HAP-1 (cell line): ENCODE results near the gene RAB37.

Experiments used
- DNase-seq, 2 experiments: peaks; one replicate each; pipeline ENCODE4 v3.0.0-alpha.2; 2016 to 2020; ENCODE audit warnings: low spot score in 2 of 2
- H3K27me3 ChIP-seq: fragments of 250-450 bp; sonication (Bioruptor Pico); 2 replicates; pipeline ENCODE4 v1.5.1; 2020; ENCODE audit warnings: low read depth, mild to moderate bottlenecking, moderate library complexity
- H3K36me3 ChIP-seq: fragments of 250-450 bp; sonication (Bioruptor Pico); replicated peaks from 2 replicates; pipeline ENCODE4 v1.5.1; 2020; ENCODE audit warnings: mild to moderate bottlenecking
- H3K4me1 ChIP-seq: fragments of 250-450 bp; sonication (Bioruptor Pico); 2 replicates; pipeline ENCODE4 v1.5.1; 2020; ENCODE audit warnings: mild to moderate bottlenecking
- H3K4me3 ChIP-seq: fragments of 250-450 bp; sonication (Bioruptor Pico); 2 replicates; pipeline ENCODE4 v1.5.1; 2020; ENCODE audit warnings: mild to moderate bottlenecking, moderate library complexity
- H3K9me3 ChIP-seq: fragments of 250-450 bp; sonication (Bioruptor Pico); 2 replicates; pipeline ENCODE4 v1.5.1; 2020; ENCODE audit warnings: mild to moderate bottlenecking, moderate library complexity
- in situ Hi-C: fragments of 300-500 bp; cut with MboI; formaldehyde crosslinking; loops from 3 replicates; pipeline ENCODE4 v1.14.3; 2020; ENCODE audit warnings: low sequenced_read_pairs, inconsistent platforms, mixed read lengths

The RAB37 gene

GRCh38 chr17:74712301-74712700 lies 24.8 kb upstream of the RAB37 start:
- Histone ChIP-seq H3K4me1 (no peaks in the 10 kb centered on the region; the same call in 1 of the 2 replicates), H3K36me3 (no peaks in the 10 kb centered on the region), H3K27me3 (peaks cover 5% of the 10 kb centered on the region; the same call in 1 of the 2 replicates), H3K9me3 (no peaks in the 10 kb centered on the region), H3K4me3 (no peak overlapping the region)
- in situ Hi-C loops: no loop called here
- DNase-seq: no peak

- DNase-seq: no peak
- H3K4me1 ChIP-seq: no peaks in the 10 kb centered on the region; the same call in 1 of the 2 replicates
- in situ Hi-C loops: no loop called here
- H3K9me3 ChIP-seq: no peaks in the 10 kb centered on the region
- H3K4me3 ChIP-seq: no peak within 1 kb of the TSS
- H3K27me3 ChIP-seq: peaks cover 5% of the 10 kb centered on the region; the same call in 1 of the 2 replicates
- H3K36me3 ChIP-seq: no peaks in the 10 kb centered on the region
Observed at GRCh38 chr17:74712756-74713155, 24.3 kb upstream of the RAB37 start, which contains the start of gene CD300LF. TSS of gene CD300LF (minus strand) at chr17:74712923. CDS start at chr17:74712866, 57 bp downstream.

DNA sequence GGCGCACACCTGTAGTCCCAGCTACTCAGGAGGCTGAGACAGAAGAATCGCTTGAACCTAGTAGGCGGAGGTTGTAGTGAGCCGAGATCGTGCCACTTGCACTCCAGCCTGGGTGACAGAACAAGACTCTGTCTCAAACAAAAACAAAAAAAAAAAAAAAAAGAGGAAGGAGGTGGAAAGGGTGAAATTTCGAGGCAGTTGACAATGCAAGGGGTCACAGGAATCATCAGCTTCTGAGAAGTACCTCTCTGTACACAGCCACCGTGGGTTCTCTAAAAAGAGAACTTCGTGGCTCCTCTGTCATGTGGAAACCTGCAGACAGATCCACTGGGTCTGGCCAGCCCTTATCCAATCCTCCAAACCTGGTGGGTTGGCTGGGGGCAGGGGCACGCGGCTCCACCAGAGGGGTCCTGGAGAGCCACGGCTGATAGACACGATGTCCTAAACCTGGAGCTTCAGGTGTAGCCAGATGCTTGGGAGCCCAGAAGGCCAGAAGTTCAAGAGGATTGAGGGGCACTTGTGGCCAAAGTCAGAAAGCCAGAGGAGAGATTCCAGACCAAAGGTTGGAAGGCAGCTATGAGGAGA lies 23.8 kb upstream of the RAB37 start:
- no peak for DNase-seq
- no peaks in the 10 kb centered on the region for H3K36me3 ChIP-seq
- H3K9me3 ChIP-seq: no peaks in the 10 kb centered on the region
- H3K4me3 ChIP-seq: no peak overlapping the region
- in situ Hi-C loops: no loop called here
- peaks cover 5% of the 10 kb centered on the region; the same call in 1 of the 2 replicates for H3K27me3 ChIP-seq
- no peaks in the 10 kb centered on the region for H3K4me1 ChIP-seq

DNA sequence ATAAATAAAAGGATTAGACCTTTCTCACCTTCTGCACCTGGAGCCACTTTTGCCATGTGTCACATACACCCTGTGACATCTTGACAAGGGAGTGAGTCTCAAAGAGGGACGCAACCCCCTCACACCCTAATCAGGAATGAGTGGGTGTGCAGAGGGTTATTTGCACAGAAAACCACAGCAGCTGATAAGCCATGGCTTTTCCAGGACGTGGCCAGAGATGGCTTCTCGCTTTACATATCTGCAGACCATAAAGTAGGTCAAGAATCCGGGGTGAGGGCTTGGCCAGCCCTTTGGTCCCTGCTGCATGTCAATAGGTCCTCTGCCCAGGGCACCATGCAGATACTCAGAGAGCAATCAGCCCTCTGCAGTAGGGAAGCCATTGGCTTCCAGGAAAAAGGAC lies 21.9 kb upstream of the RAB37 start:
- DNase-seq: no peak
- in situ Hi-C loops: no loop called here
- no peaks in the 10 kb centered on the region for H3K36me3 ChIP-seq
- no peak overlapping the region for H3K4me3 ChIP-seq
- no peaks in the 10 kb centered on the region for H3K9me3 ChIP-seq
- H3K27me3 ChIP-seq: peaks cover 5% of the 10 kb centered on the region; the same call in 1 of the 2 replicates
- H3K4me1 ChIP-seq: no peaks in the 10 kb centered on the region

DNA sequence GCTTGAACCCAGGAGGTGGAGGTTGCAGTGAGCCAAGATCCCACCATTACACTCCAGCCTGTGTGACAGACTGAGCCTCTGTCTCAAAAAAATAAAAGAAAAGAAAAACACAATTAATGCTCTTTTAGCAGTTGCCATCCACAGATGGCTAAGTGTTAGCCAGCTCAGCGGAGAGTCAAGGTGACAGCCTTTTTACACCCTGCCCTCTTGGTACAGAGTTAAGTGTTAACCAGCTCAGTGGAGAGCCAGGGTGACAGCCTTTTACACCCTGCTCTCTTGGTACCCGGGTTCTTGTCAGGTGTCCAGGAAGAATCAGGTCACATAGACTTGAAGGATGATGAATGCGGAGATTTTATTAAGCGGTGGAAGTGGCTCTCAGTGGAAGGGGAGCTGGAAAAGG lies 16.6 kb upstream of the RAB37 start:
- no peaks in the 10 kb centered on the region for H3K9me3 ChIP-seq
- in situ Hi-C loops: no loop called here
- no peaks in the 10 kb centered on the region; the same call in 1 of the 2 replicates for H3K27me3 ChIP-seq
- H3K4me3 ChIP-seq: no peak overlapping the region
- no peaks in the 10 kb centered on the region for H3K4me1 ChIP-seq
- DNase-seq: no peak
- no peaks in the 10 kb centered on the region for H3K36me3 ChIP-seq

- Histone ChIP-seq H3K4me1 (no peaks in the 10 kb centered on the region), H3K9me3 (no peaks in the 10 kb centered on the region), H3K36me3 (no peaks in the 10 kb centered on the region), H3K4me3 (no peak overlapping the region), H3K27me3 (no peaks in the 10 kb centered on the region; the same call in 1 of the 2 replicates)
- DNase-seq: no peak
- in situ Hi-C loops: no loop called here
Observed at GRCh38 chr17:74722782-74723181, 14.3 kb upstream of the RAB37 start.

GRCh38 chr17:74723891-74724290 lies 13.2 kb upstream of the RAB37 start:
- no peaks in the 10 kb centered on the region for H3K36me3 ChIP-seq
- no peaks in the 10 kb centered on the region for H3K27me3 ChIP-seq
- H3K4me3 ChIP-seq: no peak overlapping the region
- no peaks in the 10 kb centered on the region for H3K9me3 ChIP-seq
- in situ Hi-C loops: no loop called here
- no peaks in the 10 kb centered on the region for H3K4me1 ChIP-seq
- DNase-seq: no peak

GRCh38 chr17:74725111-74725510 lies 11.9 kb upstream of the RAB37 start:
- Histone ChIP-seq H3K9me3 (no peaks in the 10 kb centered on the region), H3K36me3 (no peaks in the 10 kb centered on the region), H3K27me3 (no peaks in the 10 kb centered on the region), H3K4me1 (no peaks in the 10 kb centered on the region), H3K4me3 (no peak overlapping the region)
- no peak for DNase-seq
- in situ Hi-C loops: no loop called here

- no peaks in the 10 kb centered on the region for H3K9me3 ChIP-seq
- H3K36me3 ChIP-seq: no peaks in the 10 kb centered on the region
- in situ Hi-C loops: no loop called here
- H3K27me3 ChIP-seq: no peaks in the 10 kb centered on the region
- no peaks in the 10 kb centered on the region for H3K4me1 ChIP-seq
- no peak for DNase-seq
- H3K4me3 ChIP-seq: no peak overlapping the region
Observed at GRCh38 chr17:74728033-74728701, 8.9 kb upstream of the RAB37 start.

GRCh38 chr17:74728702-74729075 lies 8.4 kb upstream of the RAB37 start:
- in situ Hi-C loops: no loop called here
- Histone ChIP-seq H3K27me3 (no peaks in the 10 kb centered on the region), H3K36me3 (no peaks in the 10 kb centered on the region), H3K4me1 (no peaks in the 10 kb centered on the region), H3K4me3 (no peak overlapping the region), H3K9me3 (no peaks in the 10 kb centered on the region)
- no peak for DNase-seq

DNA sequence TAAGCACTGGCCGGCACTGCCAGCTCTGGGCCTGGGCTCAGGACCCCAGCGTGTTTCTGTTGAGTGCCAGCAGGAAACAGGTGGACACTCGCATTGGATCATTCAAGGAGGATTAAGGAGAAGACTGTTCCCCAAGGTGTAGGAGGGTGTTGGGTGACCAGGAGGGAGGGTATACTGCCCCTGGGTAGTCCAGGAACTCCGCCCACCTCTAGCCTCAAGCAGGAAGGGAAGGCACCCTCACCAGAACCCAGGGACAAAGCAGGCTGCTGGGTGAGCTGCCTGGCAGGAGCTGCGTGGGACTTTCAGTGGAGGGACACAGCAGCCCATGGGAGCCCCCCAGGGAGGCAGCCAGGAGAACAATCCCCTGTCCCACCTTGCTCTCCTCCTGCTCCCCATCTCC lies 7.7 kb upstream of the RAB37 start:
- no peaks in the 10 kb centered on the region for H3K9me3 ChIP-seq
- H3K4me1 ChIP-seq: no peaks in the 10 kb centered on the region
- in situ Hi-C loops: no loop called here
- no peaks in the 10 kb centered on the region for H3K36me3 ChIP-seq
- H3K4me3 ChIP-seq: no peak overlapping the region
- DNase-seq: no peak
- H3K27me3 ChIP-seq: no peaks in the 10 kb centered on the region

DNA sequence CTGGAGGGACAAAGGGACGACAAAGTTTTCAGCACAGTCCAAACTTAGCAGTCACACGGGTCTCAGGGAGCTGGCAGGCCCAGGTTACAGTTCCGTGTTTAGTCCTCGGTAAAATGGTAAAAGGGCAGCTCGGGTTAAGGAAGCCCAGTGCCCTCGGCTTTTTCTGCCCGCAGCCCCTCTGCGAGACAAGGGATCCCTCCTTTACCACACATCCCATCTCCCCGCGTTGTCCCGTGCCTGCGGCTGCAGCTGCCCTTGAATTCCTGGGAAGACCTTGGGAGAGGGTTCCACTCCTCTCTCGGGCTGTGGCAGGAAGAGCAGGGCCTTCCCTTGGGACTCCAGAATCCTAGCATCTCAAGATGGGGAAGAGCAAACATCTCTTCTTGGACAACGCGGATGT lies 7.2 kb upstream of the RAB37 start:
- in situ Hi-C loops: loop anchor here (5.0 kb wide), 1 partner anchor 52 kb away; no protein-coding TSS in a partner anchor
- Histone ChIP-seq H3K4me1 (no peaks in the 10 kb centered on the region), H3K36me3 (no peaks in the 10 kb centered on the region), H3K9me3 (no peaks in the 10 kb centered on the region), H3K4me3 (no peak overlapping the region), H3K27me3 (no peaks in the 10 kb centered on the region)
- no peak for DNase-seq

GRCh38 chr17:74730491-74731346 lies 6.3 kb upstream of the RAB37 start:
- in situ Hi-C loops: loop anchor here (5.0 kb wide), 1 partner anchor 52 kb away; no protein-coding TSS in a partner anchor
- no peak for DNase-seq
- no peaks in the 10 kb centered on the region for H3K36me3 ChIP-seq

GRCh38 chr17:74731347-74731605 lies 5.8 kb upstream of the RAB37 start:
- Histone ChIP-seq H3K27me3 (peaks cover 6% of the 10 kb centered on the region; the same call in 1 of the 2 replicates), H3K4me1 (no peaks in the 10 kb centered on the region), H3K9me3 (no peaks in the 10 kb centered on the region), H3K36me3 (no peaks in the 10 kb centered on the region), H3K4me3 (no peak overlapping the region)
- DNase-seq: no peak
- in situ Hi-C loops: loop anchor here (5.0 kb wide), 1 partner anchor 51 kb away; no protein-coding TSS in a partner anchor

More at GRCh38 chr17:74730491-74731346, 6.3 kb upstream of the RAB37 start:
- Histone ChIP-seq H3K9me3 (no peaks in the 10 kb centered on the region), H3K4me3 (no peak overlapping the region), H3K27me3 (peaks cover 4% of the 10 kb centered on the region; the same call in 1 of the 2 replicates), H3K4me1 (no peaks in the 10 kb centered on the region)
